Cardiac fibroblast (primary cell): ENCODE measurements around the gene EGLN1.
A peak's percentile ranks its signal among the peaks of the same experiment; 100 is the strongest.

Source experiments
- DNase-seq, 2 donors: peaks; one replicate each; pipeline versions ENCODE4 v3.0.0 to v3.0.0-alpha.2; 2010; ENCODE audit warnings: low read depth in 2 of 2
- H3K4me3 ChIP-seq, 2 donors: replicated peaks in 1 of 2; 1 replicate in 1 of 2; 2 replicates in 1 of 2; pipeline ENCODE4 v1.5.1; 2011; ENCODE audit warnings: low read depth in 2 of 2, low read length in 2 of 2, mild to moderate bottlenecking in 2 of 2, moderate library complexity in 1 of 2
- CTCF ChIP-seq: IDR thresholded peaks from one replicate; pipeline ENCODE4 v1.5.1; 2011; ENCODE audit warnings: low read depth, mild to moderate bottlenecking, low read length, inconsistent platforms

The EGLN1 gene

GRCh38 chr1:231334079-231334666 lies 87.9 kb downstream of the EGLN1 start:
- TF ChIP-seq CTCF, result no peak
- H3K4me3 ChIP-seq, result peak overlapping the region; percentile 29 to 41
- no peak for DNase-seq

- no peak overlapping the region for H3K4me3 ChIP-seq
- no peak for DNase-seq
- TF ChIP-seq CTCF, result no peak
Observed at GRCh38 chr1:231332761-231333160, 89.3 kb downstream of the EGLN1 start.

- H3K4me3 ChIP-seq, result no peak overlapping the region
- no peak for TF ChIP-seq CTCF
- DNase-seq, result no peak
Observed at GRCh38 chr1:231329483-231329882, 92.6 kb downstream of the EGLN1 start.

GRCh38 chr1:231327617-231328016 lies 94.5 kb downstream of the EGLN1 start:
- no peak for TF ChIP-seq CTCF
- no peak overlapping the region for H3K4me3 ChIP-seq
- no peak for DNase-seq

- TF ChIP-seq CTCF, result no peak
- no peak overlapping the region for H3K4me3 ChIP-seq
- no peak for DNase-seq
Observed at GRCh38 chr1:231326248-231326647, 95.8 kb downstream of the EGLN1 start.

- no peak for DNase-seq
- H3K4me3 ChIP-seq, result no peak overlapping the region
- no peak for TF ChIP-seq CTCF
Observed at GRCh38 chr1:231324660-231325059, 97.4 kb downstream of the EGLN1 start.
